PC-3 (cell line): Measurements from ENCODE around the gene ARHGEF18.

Experiments used
- EZH2 ChIP-seq: fragments of 300-600 bp; sonication (generic); IDR thresholded peaks from one replicate; pipeline ENCODE4 v1.6.1; 2017; ENCODE audit warnings: antibody characterized with exemption, mild to moderate bottlenecking, low read length; ENCODE audit not compliant: unreplicated experiment
- EZH2phosphoT487 ChIP-seq: fragments of 300-600 bp; sonication (generic); IDR thresholded peaks from 2 replicates; pipeline ENCODE4 v1.6.1; 2018; ENCODE audit warnings: mild to moderate bottlenecking, antibody characterized with exemption, low read length, borderline replicate concordance
- TF ChIP-seq, protein P1 (sequence below): fragments of 300-600 bp; sonication (generic); conservative IDR thresholded peaks from 2 replicates; pipeline ENCODE4 v1.5.1; 2017; ENCODE audit warnings: antibody characterized with exemption, low read depth, mild to moderate bottlenecking, low read length

GRCh38 chr19:7358102-7358597, 9.4 kb downstream of the ARHGEF18 start:
- TF ChIP-seq, protein P1, sequence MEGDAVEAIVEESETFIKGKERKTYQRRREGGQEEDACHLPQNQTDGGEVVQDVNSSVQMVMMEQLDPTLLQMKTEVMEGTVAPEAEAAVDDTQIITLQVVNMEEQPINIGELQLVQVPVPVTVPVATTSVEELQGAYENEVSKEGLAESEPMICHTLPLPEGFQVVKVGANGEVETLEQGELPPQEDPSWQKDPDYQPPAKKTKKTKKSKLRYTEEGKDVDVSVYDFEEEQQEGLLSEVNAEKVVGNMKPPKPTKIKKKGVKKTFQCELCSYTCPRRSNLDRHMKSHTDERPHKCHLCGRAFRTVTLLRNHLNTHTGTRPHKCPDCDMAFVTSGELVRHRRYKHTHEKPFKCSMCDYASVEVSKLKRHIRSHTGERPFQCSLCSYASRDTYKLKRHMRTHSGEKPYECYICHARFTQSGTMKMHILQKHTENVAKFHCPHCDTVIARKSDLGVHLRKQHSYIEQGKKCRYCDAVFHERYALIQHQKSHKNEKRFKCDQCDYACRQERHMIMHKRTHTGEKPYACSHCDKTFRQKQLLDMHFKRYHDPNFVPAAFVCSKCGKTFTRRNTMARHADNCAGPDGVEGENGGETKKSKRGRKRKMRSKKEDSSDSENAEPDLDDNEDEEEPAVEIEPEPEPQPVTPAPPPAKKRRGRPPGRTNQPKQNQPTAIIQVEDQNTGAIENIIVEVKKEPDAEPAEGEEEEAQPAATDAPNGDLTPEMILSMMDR, result no peak
- no peak for TF ChIP-seq EZH2phosphoT487
- TF ChIP-seq EZH2, result no peak
